CD14-positive monocyte (primary cell): ENCODE results near the gene CTNNBL1. TPM values are rescaled to one million over a fixed set of nuclear protein-coding genes. Genes with fewer than 3 reads are reported as not detected.

ENCODE experiments used
- DNase-seq, 3 donors: peaks; one replicate each; pipeline ENCODE4 v3.0.0-alpha.2; 2011 to 2022
- H2AFZ ChIP-seq: 2 replicates; pipeline ENCODE4 v1.6.0; 2012; ENCODE audit warnings: mild to moderate bottlenecking, low read depth, low read length, inconsistent platforms; ENCODE audit not compliant: insufficient read depth, poor library complexity, severe bottlenecking
- H3K27ac ChIP-seq, 2 donors: 1 replicate in 1 of 2; 2 replicates in 1 of 2; pipeline ENCODE4 v1.5.1; 2012 to 2013; ENCODE audit warnings: low read length in 2 of 2, control low read depth in 1 of 2, inconsistent platforms in 1 of 2, low read depth in 1 of 2, mild to moderate bottlenecking in 1 of 2
- H3K27me3 ChIP-seq, 2 donors: one replicate each; pipeline versions ENCODE4 v1.6.0 to v1.6.1; 2011 to 2013; ENCODE audit warnings: low read length in 2 of 2; ENCODE audit not compliant: control insufficient read depth in 2 of 2, insufficient read depth in 2 of 2
- H3K36me3 ChIP-seq, 2 donors: replicated peaks in 1 of 2; 1 replicate in 1 of 2; 2 replicates in 1 of 2; pipeline versions ENCODE4 v1.5.1 to v1.6.1; 2012 to 2013; ENCODE audit warnings: low read length in 2 of 2, control low read depth in 1 of 2, inconsistent platforms in 1 of 2, mild to moderate bottlenecking in 1 of 2; ENCODE audit not compliant: insufficient read depth in 2 of 2, control insufficient read depth in 1 of 2
- H3K4me1 ChIP-seq, 2 donors: 1 replicate in 1 of 2; 2 replicates in 1 of 2; pipeline versions ENCODE4 v1.5.1 to v1.6.1; 2012 to 2013; ENCODE audit warnings: low read length in 2 of 2, control low read depth in 1 of 2, inconsistent platforms in 1 of 2, mild to moderate bottlenecking in 1 of 2, moderate library complexity in 1 of 2; ENCODE audit not compliant: insufficient read depth in 2 of 2, control insufficient read depth in 1 of 2
- H3K4me2 ChIP-seq: replicated peaks from 2 replicates; pipeline ENCODE3; 2012; ENCODE audit warnings: low read length, moderate library complexity, mild to moderate bottlenecking; ENCODE audit not compliant: poor library complexity, severe bottlenecking; ENCODE audit errors: extremely low read depth
- H3K4me3 ChIP-seq, 3 experiments: fragments of 200-600 bp in 1 of 3; sonication (generic) in 1 of 3; replicated peaks in 1 of 3; 1 replicate in 2 of 3; 2 replicates in 1 of 3; pipeline ENCODE4 v1.5.1; 2011 to 2013; ENCODE audit warnings: low read length in 3 of 3, mild to moderate bottlenecking in 3 of 3, control low read depth in 2 of 3, low read depth in 2 of 3, inconsistent platforms in 1 of 3, moderate library complexity in 1 of 3
- H3K79me2 ChIP-seq: 2 replicates; pipeline ENCODE4 v1.6.0; 2012; ENCODE audit warnings: mild to moderate bottlenecking, control low read depth, inconsistent platforms, low read length, moderate library complexity; ENCODE audit not compliant: insufficient read depth
- H3K9ac ChIP-seq: 2 replicates; pipeline ENCODE4 v1.6.0; 2017; ENCODE audit warnings: low read length, mild to moderate bottlenecking; ENCODE audit not compliant: insufficient read depth, poor library complexity, severe bottlenecking
- H3K9me3 ChIP-seq, 2 donors: replicated peaks in 1 of 2; 1 replicate in 1 of 2; 2 replicates in 1 of 2; pipeline versions ENCODE4 v1.5.1 to v1.6.1; 2012 to 2013; ENCODE audit warnings: low read length in 2 of 2, control low read depth in 1 of 2; ENCODE audit not compliant: control insufficient read depth in 1 of 2, insufficient read depth in 1 of 2
- H4K20me1 ChIP-seq: 2 replicates; pipeline ENCODE4 v1.6.0; 2012; ENCODE audit warnings: mild to moderate bottlenecking, low read length, control low read depth, moderate library complexity; ENCODE audit not compliant: insufficient read depth
- H3K27ac Mint-ChIP-seq, 7 donors: one replicate each; pipeline ENCODE4 v1.8.0; 2020; ENCODE audit warnings: mild to moderate bottlenecking in 7 of 7, mixed read lengths in 7 of 7, moderate library complexity in 6 of 7, inconsistent platforms in 2 of 7
- H3K27me3 Mint-ChIP-seq, 3 donors: one replicate each; pipeline ENCODE4 v1.8.0; 2021 to 2022; ENCODE audit warnings: low read depth in 3 of 3, mild to moderate bottlenecking in 3 of 3, mixed read lengths in 3 of 3, moderate library complexity in 3 of 3, inconsistent platforms in 1 of 3
- H3K36me3 Mint-ChIP-seq, 2 donors: one replicate each; pipeline ENCODE4 v1.8.0; 2020; ENCODE audit warnings: mixed read lengths in 2 of 2, inconsistent platforms in 1 of 2, mild to moderate bottlenecking in 1 of 2
- H3K4me1 Mint-ChIP-seq: one replicate; pipeline ENCODE4 v1.8.0; 2020; ENCODE audit warnings: mild to moderate bottlenecking, mixed read lengths
- H3K4me3 Mint-ChIP-seq, 2 donors: one replicate each; pipeline ENCODE4 v1.8.0; 2020; ENCODE audit warnings: mild to moderate bottlenecking in 2 of 2, mixed read lengths in 2 of 2, moderate library complexity in 1 of 2
- H3K9me3 Mint-ChIP-seq, 7 donors: one replicate each; pipeline ENCODE4 v1.8.0; 2020 to 2022; ENCODE audit warnings: mixed read lengths in 7 of 7, mild to moderate bottlenecking in 6 of 7, moderate library complexity in 6 of 7, inconsistent platforms in 2 of 7
- WGBS: methylation state at CpG from one replicate; pipeline ENCODE4 v1.1.5; 2013; ENCODE audit warnings: missing lambda C conversion rate; ENCODE audit not compliant: insufficient coverage; 5-methylcytosine and 5-hydroxymethylcytosine counted together
- intact Hi-C, 2 donors: fragments of 100-400 bp; cut with micrococcal nuclease; formaldehyde crosslinking; loops; one replicate each; pipeline versions ENCODE4 v1.15.0 to v1.15.1; 2023
- polyA plus RNA-seq, 3 donors: library from polyadenylated mRNA; depleted of rRNA in 1 of 3; unstranded in 2 of 3; stranded (reverse) in 1 of 3; fragments of 300-500 nt in 2 of 3; fragments of >200 nt in 1 of 3; fragmentation: Illumina TruSeq in 2 of 3; gene quantifications; 1 replicate in 2 of 3; 2 replicates in 1 of 3; pipeline ENCODE4 v1.2.3, GENCODE V29; 2012 to 2021
- TF ChIP-seq, protein P1 (sequence below): fragments of 200-600 bp; IDR thresholded peaks from one replicate; pipeline ENCODE4 v1.8.0; 2022; ENCODE audit warnings: antibody characterized with exemption, mild to moderate bottlenecking

The CTNNBL1 gene
- polyA plus RNA-seq, 3 donors: 35.5 to 83.2 (median 77.3) TPM

DNA sequence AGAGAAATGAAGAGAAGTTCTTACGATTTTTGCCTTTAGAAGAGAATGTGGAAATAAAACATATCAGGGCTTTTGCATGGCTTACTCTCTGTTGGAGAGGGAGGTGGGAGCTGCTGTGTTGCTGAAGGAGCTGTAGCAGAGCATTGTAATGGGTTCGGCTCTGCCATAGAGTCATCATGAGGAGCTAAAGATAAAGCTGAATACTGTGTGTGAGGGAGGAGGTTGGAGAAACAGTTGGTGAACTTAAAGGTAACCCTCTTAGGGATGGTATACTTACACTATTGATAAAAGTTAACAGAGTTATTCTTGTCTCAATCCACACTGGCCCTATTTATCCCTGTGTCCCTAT, 34.8 kb downstream of the CTNNBL1 start:
- peak overlapping the region in 1 of 7 donors; percentile 59 for H3K27ac Mint-ChIP-seq
- Histone ChIP-seq H3K4me2 (no peak overlapping the region), H3K27ac (no peak overlapping the region), H3K79me2 (peaks cover 30% of the 10 kb centered on the region), H3K4me3 (no peak overlapping the region), H3K27me3 (no peaks in the 10 kb centered on the region), H3K9ac (no peak overlapping the region), H2AFZ (no peak overlapping the region), H3K4me1 (no peaks in the 10 kb centered on the region), H3K9me3 (no peaks in the 10 kb centered on the region), H3K36me3 (peaks cover 9 to 30% of the 10 kb centered on the region in 2 donors), H4K20me1 (peaks cover 79% of the 10 kb centered on the region)
- peaks cover 0 to 3% (median 0%) of the 10 kb centered on the region in 7 donors for H3K9me3 Mint-ChIP-seq
- H3K4me1 Mint-ChIP-seq: peaks cover 4% of the 10 kb centered on the region
- H3K36me3 Mint-ChIP-seq: peaks cover 24 to 30% of the 10 kb centered on the region in 2 donors
- TF ChIP-seq, protein P1, sequence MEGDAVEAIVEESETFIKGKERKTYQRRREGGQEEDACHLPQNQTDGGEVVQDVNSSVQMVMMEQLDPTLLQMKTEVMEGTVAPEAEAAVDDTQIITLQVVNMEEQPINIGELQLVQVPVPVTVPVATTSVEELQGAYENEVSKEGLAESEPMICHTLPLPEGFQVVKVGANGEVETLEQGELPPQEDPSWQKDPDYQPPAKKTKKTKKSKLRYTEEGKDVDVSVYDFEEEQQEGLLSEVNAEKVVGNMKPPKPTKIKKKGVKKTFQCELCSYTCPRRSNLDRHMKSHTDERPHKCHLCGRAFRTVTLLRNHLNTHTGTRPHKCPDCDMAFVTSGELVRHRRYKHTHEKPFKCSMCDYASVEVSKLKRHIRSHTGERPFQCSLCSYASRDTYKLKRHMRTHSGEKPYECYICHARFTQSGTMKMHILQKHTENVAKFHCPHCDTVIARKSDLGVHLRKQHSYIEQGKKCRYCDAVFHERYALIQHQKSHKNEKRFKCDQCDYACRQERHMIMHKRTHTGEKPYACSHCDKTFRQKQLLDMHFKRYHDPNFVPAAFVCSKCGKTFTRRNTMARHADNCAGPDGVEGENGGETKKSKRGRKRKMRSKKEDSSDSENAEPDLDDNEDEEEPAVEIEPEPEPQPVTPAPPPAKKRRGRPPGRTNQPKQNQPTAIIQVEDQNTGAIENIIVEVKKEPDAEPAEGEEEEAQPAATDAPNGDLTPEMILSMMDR: no peak
- no peaks in the 10 kb centered on the region for H3K27me3 Mint-ChIP-seq
- no peak for DNase-seq
- intact Hi-C loops: no loop called here
- 100% methylated on average over 2 of the region's 2 CpGs for WGBS
- H3K4me3 Mint-ChIP-seq: no peak overlapping the region

DNA sequence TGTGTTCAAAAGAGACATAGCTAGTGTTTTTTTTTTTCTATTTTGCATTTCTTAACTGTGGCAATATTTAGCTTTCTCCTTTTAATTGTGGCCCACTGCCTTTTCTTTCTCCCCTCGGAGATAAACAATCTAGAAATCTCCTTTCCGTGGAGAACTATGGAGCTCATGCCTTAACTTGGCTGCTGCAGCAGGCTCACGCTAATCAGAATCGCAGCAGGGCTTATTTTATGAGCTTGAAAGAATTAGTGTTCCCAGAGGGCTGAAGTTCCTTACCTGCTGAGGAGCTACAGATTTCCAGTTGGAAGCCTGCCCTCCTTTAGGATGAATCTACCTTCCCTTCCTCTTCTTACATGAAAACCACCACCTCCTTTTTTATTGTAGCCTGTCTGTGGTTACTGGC, 35.6 kb downstream of the CTNNBL1 start:
- Histone ChIP-seq H3K36me3 (peaks cover 16 to 39% of the 10 kb centered on the region in 2 donors), H4K20me1 (peaks cover 78% of the 10 kb centered on the region), H3K4me2 (no peak overlapping the region), H3K79me2 (peaks cover 27% of the 10 kb centered on the region), H3K9ac (no peak overlapping the region), H3K4me3 (no peak overlapping the region), H3K4me1 (no peaks in the 10 kb centered on the region), H3K9me3 (no peaks in the 10 kb centered on the region), H3K27ac (no peak overlapping the region), H2AFZ (no peak overlapping the region), H3K27me3 (no peaks in the 10 kb centered on the region)
- no peaks in the 10 kb centered on the region for H3K27me3 Mint-ChIP-seq
- DNase-seq: no peak
- 100% methylated on average over 4 of the region's 4 CpGs for WGBS
- intact Hi-C loops: no loop called here
- H3K27ac Mint-ChIP-seq: no peak overlapping the region
- peaks cover 0 to 3% (median 0%) of the 10 kb centered on the region in 7 donors for H3K9me3 Mint-ChIP-seq
- H3K4me1 Mint-ChIP-seq: peaks cover 4% of the 10 kb centered on the region
- peaks cover 29 to 38% of the 10 kb centered on the region in 2 donors for H3K36me3 Mint-ChIP-seq
- H3K4me3 Mint-ChIP-seq: no peak overlapping the region
- TF ChIP-seq, protein P1: no peak
